NCI-H146 treated with DMSO at 0.1 percent for 48 hours (cell line): Measurements from ENCODE around the gene CELSR1.

ENCODE experiments used
- DNase-seq: peaks from one replicate; lab custom pipeline; 2025; ENCODE audit not compliant: unreplicated experiment; lab: John Stamatoyannopoulos, UW

The CELSR1 gene

DNA sequence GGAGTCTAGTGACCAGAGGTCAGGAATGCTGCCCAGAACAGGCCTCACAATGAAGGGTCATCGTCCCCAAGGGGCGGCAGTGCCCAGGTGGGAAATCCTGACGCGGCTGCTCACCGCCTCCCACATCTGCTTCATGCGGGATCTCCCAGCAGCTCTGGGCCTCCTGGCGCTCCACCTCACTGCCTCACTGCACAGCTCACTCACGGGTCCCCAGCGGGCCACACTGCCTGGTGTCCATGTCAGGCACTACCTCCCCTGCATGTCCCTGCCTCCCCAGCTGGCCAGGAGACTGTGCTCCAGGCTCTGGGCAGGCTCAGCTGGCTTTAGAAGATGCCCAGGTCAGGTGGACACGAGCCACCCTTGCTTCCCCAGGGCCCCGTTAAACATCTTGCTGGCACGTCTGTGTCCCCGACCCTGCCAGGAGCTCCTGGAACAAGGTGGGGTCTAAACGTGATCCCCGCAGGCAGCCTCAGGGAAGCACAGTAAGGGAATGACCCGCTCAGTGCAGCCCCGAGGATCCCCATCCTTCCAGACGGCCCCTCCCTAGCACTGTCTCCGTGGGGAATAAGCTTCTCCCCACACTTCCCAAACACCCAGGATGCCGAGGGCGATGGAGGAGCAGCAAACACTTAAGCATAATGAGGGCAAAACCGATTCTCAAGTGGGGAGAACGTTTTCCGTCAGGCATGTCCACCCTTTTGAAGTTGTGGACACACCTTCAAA, 108.7 kb downstream of the CELSR1 start:
- DNase-seq = no peak

DNA sequence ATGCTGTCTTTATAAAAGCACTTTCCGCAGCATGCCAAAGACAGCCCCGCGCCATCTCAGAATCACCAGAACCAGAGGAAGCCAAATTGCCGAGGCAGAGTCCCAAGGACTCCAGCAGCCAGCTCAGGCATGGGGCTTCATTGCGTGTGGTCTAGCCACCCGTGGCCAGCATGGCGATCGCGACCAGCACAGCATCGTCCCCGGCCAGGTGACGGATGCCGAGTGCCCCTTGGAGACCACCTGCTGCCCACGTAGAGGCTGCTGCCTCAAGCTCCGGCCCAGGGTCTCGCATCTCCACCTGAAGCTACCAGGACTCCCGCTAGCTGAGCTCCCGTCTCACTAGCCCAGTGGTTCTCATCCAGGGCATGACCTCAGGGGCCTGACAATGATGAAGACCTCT, 109.2 kb downstream of the CELSR1 start:
- no peak for DNase-seq

DNA sequence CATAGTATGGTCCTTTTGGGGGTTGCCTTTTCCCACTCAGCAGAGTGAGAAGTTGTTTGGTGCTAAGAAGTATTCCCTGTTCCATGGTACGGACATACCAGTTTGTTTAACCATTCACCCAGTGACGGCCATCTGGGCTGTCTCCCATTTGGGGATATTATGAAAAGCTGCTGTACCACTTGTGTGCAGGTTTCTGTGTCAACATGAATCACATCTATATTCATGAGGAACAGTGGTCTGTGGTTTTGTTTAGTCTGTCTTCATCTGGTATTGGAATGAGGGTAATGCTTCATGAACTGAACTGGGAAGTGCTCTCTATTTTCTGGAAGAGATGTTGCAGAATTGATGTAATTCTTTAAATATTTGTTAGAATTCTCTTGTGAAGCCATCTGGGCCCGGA, 112.4 kb downstream of the CELSR1 start:
- DNase-seq = no peak

DNA sequence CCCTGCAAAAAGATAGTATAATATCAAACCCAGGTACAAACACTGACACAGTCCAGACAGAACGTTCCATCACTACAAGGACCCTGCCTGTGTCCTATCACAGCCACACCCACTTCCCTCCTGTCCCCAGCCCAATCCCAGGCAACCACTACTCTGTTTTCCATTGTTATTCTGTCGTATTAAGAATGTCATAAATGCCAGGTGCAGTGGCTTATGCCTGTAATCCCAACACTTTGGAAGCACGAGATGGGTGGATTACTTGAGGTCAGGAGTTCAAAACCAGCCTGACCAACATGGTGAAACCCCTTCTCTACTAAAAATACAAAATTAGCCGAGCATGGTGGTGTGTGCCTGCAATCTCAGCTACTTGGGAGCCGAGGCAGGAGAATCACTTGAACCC, 112.9 kb downstream of the CELSR1 start:
- DNase-seq = no peak

DNA sequence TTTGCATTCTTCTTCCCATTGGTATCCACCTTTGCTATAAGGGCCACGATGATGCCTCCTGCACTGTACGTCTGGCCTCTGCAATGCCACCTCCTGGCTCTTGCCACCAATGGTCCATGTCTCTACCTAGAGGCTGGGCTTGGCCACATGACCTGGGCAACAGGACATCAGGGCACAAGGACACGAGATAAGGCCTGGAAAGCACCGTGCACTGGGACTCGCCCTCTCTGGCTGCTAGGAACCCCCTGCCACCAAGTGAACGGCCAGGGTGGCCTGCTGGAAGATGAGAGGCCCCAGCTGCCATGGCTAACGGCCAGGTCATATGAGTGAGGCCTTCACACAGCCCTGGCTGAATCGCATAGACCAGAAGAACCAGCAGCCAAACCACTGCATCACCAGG, 114.5 kb downstream of the CELSR1 start:
- DNase-seq = no peak

DNA sequence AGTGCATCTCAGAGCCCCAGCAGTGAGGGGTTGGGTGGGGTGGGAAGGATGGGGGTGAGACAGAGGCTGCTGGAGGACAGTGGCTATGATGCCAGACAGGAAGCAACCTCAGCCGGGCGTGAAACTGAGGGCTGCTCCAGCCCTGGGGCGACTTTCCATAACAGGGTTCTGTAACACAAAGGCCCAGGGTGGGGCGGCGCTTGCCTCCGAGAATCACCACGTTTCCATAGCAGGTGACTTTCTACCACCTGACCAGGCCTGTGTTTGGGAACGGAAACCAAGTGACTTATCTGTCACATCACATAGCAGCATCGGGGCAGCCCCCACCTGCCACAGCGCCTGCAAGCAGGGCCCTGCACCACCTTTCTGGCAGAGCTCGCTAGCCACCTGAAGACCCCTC, 116.2 kb downstream of the CELSR1 start:
- DNase-seq = no peak

DNA sequence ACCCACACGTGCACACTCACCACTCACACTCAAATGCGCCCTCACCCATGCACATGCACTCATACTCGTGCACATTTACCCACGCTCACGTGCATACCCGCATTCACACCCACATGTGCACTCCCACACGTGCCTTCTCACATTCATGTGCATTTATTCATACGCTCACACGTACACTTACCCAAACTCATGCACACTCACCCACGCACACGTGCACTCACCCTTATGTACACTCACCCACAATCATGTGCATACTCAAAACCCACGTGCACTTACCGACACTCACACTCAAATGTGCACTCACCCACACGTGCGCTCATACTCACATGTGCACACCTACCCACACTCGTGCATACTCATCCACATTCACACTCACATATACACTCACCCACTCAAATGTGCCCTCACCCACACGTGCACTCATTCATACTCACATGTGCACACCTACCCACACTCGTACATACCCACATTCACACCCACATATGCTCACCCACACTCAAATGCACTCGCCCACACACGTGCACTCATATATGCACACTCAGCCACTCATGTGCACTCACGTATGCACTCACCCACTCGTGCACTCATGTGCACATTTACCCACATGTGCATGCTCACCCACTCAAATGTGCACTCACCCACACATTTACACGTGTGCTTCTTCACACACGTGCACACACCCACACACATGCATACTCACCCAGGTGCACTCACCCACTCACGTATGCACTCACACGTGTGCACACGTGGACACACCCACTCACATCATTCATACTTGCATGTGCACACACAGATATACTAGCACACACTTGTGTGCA, 117.5 kb downstream of the CELSR1 start:
- DNase-seq = no peak

DNA sequence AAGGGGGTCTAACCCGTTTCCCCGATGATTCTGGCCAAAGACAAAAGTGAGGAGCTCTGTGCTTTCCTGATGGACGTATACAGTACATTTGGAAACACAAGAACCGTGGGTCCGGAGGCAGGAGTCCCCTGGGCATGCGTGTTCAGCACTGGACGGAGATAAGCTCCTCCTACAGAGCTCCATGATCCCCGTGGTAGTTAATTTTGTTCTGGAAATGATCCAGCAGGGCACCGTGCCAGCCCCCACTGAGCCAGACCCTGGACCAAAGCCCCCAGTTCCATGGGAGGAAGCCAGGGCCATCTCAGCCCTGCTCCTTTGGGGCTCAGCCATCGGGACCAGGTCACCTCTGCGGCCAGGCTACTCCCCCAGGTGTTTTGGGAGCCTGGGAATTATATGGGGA, 118.6 kb downstream of the CELSR1 start:
- DNase-seq = no peak

DNA sequence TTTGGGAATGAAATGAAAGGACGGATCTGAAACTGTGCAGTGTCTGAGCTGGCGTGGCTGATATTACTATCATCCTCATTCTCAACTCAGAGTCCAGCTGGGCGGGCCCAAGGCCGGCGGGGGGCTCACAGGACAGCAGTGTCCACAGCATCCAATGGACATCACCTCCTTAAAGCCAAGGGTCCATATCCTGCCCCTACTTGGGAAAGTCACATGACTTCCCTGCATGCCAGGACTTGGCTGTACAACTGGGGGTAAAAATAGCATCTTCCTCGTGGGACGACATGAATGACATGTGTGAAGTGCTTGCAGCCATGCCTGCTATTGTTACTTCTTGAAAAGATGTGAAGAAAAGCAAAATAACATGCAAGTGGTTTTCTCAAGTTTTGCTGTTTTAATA, 119.7 kb downstream of the CELSR1 start:
- no peak for DNase-seq

DNA sequence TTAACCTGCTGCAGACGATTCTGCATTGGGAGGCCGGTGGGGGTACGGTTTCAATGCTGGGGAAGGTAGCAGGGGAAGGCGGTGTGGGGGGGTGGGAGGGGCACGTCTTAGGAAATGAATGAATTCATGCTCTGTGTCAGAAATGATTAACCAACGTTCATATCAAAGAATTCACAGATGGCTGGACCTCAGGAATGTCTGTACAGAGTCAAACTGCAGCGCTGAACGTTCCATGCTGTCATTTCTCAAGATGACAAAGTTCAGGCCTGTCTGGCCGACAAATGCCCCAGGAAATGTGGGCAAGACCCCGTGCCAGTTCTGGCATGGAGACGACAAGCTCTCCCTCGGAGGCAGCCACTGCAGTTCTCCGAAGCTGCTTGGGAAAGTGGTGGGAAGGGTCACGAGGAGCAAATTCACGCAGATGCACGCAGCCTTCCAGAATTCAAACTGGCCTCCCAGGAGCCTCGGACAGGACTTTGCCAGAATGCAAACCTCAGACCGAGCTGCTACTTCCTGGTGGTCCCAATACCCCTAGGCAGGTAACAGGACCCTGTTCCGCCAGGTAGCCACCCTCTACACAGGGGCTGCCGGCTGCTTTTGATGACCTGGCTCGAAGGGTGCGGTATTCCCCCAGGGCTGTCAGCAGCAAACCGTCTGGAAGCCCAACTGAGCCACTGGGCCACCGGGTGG, 120.4 kb downstream of the CELSR1 start:
- no peak for DNase-seq

DNA sequence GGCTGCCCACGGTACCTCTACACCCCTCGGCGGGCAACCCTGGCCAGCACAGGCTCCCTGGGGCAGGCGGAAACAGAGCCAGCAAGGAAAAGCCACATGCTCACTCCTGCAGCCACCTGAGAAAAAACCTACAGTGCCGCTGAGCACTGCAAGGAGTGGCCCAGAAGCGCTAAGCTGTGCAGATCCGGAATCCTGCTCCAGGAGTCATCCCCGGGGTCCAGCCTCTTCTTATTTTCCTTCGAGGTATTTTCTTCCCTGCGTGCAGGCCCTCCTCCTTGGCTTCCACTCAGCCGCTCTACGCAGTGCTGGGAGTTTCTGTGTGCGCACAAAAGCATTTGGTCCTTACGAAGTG, 120.9 kb downstream of the CELSR1 start:
- DNase-seq = no peak

DNA sequence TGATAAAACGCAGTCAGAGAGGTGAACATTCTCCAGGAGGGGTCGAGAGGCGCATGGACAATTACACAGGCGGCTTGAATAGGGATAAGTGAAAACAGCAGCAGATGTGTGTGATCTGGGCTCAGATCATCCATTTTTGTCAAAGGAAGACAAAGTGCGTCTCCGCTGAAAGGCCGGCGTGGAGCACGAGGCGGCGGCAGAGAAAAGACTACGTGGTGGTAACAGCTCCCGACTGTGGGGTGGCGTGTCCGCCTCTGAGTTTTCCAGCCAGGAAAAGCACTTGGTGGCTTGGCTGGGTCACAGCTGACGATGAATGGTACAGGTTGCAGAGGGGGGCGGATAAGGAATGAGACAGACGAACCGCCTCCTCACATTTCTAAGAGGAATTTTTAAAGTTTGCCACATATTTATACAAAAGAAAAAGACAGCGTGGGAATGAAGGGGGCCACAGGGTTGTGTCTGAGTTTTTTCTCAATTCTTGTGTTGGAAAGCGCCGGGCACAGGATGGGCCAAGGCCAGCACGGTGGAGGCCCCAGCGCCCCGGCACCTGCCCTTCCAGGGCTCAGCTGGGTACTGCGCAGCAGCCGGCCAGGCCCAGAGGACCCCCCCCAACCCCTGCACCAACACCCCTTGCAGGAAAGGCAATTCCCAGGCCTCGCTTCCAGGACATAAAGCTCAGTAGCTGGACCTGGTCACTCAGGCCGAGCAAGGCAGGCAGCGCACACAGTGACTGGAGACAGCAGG, 121.5 kb downstream of the CELSR1 start:
- no peak for DNase-seq

DNA sequence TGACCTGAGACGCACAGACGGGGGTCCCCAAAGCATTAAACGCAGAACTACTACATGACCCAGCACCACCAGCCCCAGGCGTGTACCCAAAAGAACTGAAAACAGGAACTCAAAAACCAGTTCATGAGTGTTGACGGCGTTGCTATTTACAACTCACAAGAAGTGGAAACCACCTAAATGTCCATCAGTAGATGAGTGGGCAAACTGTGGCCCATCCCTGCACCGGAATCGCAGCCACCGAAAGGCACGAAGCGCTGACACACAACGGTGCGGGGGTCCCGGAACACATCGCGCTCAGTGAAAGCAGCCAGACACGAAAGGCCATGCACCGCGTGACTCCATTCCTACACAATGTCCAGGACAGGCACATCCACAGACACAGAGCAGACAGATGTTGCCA, 122.7 kb downstream of the CELSR1 start:
- no peak for DNase-seq

DNA sequence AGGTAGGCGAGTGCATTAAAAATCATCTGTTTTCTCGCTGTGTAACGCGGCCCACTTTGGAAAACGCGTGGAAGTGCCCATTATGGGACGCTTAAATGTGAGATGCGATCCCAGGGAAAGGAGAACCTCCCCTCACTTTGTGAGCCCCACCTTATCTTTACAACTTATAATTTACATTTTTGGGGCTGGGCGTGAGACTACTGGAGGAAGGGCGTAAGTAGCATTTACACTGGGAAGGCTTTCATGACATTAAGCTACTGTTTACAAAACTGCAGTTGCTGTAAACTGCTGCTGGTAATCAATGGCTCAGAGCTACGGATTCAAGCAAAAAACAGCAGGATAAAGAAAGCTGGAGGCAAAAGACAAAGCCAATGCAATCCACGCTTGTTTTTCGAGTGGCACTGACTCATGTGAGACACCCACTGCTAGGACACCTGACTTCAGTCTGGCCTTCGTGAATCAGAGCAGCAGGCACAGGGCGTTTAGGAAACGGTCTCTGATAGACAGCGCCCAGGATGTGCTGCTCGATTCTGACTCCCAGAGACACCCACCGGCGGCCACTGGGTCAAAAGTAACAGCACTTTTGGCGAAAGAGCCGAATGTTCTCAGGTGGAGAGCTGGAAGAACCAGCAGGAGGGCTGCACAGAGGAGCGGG, 123.6 kb downstream of the CELSR1 start:
- no peak for DNase-seq

DNA sequence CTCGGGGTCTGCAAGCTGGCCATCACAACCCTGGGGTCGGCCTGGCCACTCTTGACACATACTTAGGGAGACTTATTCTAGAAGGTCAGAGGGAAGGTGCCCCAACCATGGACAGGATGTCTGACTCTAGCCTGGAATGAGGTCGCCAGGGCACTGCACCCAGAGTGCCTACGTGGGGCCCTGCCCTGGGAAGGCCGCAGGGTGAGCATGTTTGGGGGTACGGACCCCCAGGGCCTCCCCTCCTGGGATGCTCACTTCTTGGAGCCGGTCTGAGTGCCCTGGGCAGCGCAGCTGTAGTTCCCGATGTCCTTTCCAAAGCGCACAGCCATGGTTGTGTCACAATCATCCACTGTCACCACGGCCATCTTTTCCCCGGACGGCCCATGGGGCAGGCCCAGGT, 126.1 kb downstream of the CELSR1 start:
- no peak for DNase-seq

DNA sequence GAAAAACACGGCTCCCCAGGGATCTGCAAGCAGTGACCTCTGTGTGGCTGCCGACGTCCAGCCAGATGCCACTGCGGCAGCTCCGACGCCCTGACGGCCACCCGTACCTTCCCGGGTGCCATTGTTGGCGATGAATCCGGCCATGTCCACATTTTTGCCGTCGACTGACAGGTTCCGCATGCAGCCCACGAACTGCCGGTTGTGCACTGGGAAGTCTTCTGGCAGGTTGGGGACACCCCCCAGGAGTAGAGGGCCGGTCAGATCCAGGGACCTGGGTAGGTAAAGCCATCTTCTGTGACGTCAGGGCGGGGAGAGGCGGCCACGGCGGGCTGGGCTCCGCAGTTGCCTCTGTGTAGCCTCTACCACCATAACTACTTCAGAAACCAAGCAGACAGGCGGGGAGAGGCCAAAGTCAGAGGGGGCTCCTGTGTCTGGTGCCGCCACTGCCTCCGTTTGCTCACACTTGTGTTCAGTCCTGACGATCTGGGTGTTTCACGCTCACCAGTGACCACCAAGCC, 127.1 kb downstream of the CELSR1 start:
- DNase-seq = no peak

DNA sequence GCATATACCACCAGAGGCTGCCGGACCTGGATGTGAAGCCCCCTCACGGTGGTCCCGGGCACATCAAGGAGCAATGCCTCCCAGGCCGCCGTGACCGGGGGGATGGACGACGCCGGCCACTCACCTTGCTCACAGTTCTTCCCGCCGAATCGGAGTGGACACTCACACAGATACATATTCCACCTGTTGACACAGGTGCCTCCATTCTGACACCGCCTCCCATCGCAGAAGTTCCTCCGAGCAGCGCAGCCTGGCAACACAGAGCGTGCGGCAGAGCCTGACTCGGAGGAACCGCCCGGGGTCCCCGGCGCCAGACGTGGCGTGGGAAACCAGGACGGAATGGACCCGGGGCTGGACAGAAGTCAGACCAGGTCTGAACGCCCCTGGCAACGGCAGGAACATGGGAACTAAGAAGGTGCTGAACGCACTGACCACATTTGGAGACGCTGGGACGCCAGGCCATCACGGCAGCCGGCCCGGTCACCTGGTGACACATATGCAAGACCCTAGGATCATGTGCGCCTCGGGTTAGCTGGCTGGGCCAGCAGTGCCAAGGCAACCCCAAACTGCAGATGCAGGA, 127.7 kb downstream of the CELSR1 start:
- DNase-seq = no peak

DNA sequence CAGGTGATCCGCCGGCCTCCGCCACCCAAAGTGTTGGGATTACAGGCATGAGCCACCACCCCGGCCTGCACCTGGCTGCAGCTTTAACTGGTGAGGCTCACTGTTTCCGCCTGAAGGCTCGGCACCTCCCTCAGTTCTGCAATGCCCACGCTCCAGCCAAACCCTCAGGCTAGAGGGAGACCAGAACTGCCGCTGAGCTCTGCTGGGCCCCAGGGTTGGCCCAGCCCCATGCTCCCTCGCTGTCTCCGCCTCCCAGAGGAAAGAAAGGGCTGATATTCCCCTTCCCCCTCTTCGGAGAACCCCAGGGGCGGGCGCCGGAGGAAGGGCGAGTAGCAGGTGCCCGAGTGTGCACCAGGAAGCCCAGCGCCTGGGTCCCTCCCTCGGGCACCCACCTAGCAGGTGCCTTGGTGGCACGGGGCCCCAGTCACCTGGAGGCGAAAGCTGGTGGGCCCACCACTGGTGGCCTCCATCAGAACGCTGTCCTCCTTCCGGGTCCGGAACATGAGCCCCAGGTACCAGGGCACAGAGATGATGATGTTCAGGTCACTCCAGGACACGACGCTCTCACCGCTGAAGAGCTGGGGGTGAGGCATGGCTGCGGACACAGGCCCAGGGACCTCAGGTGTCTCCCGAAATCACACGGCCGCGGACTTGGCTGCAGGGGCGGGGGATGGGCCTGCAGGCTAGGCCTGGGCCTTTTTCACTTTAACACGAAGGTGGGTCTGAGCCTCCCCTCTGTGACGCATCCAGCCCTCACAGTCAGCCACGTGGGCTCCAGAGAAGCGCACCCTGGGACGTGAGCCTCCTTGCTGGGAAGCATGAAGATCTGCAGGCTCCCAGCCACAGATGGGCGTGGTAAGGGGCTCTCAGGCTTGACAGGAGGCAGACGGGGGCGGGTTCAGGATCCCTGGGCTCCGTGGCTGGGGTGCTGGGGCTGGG, 128.6 kb downstream of the CELSR1 start:
- DNase-seq = no peak

DNA sequence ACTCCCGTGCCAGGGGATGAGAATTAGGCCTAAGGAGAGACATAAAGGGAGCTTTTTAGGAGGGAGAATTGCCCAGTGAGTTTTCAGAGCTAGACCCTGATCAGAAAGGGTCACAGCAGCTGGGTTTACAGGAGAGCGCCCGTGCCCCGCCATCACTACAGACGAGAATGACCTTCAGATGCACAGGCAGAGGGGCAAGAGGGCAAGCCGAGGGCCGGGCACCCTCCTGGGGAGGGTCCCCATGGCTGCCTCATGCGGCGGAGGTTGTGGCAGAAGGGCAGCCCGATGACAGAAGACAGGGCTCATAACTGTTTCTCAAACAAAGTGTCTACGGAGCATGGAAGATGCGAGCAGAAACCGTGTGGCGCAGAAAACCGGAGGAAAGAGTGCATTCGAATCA, 129.7 kb downstream of the CELSR1 start:
- DNase-seq = no peak
